GM12872 (cell line): Measurements from ENCODE around the gene NDUFS7.

ENCODE experiments used
- CTCF ChIP-seq: IDR thresholded peaks from 3 replicates; pipeline ENCODE4 v1.5.1; 2011; ENCODE audit warnings: low read depth, mild to moderate bottlenecking, low read length, moderate library complexity; ENCODE audit not compliant: insufficient read depth

Gene NDUFS7

GRCh38 chr19:1366899-1367870 is 16.5 kb upstream of the NDUFS7 start:
- no peak for TF ChIP-seq CTCF

- TF ChIP-seq CTCF: no peak
Observed at GRCh38 chr19:1369214-1369805, 14.4 kb upstream of the NDUFS7 start.

- TF ChIP-seq CTCF: no peak
Observed at GRCh38 chr19:1370579-1371361, 12.9 kb upstream of the NDUFS7 start.

- no peak for TF ChIP-seq CTCF
Observed at GRCh38 chr19:1373042-1373533, 10.6 kb upstream of the NDUFS7 start.

- no peak for TF ChIP-seq CTCF
Observed at GRCh38 chr19:1373534-1374249, 10.0 kb upstream of the NDUFS7 start.

GRCh38 chr19:1374250-1374577 is 9.5 kb upstream of the NDUFS7 start:
- no peak for TF ChIP-seq CTCF
